Measurements from ENCODE around the gene SMIM22. TPM values are rescaled to one million over a fixed set of nuclear protein-coding genes. Genes with fewer than 3 reads are reported as not detected.
A peak's percentile ranks its signal among the peaks of the same experiment; 100 is the strongest.

The SMIM22 gene
- total RNA-seq, 1 donor from 2014 or later, result not detected

- peaks cover 6% of the 10 kb centered on the region for H3K4me1 Mint-ChIP-seq (ENCODE audit: low read depth)
- no peak overlapping the region for H3K27ac Mint-ChIP-seq
- H3K36me3 Mint-ChIP-seq (ENCODE audit: low read depth), result no peaks in the 10 kb centered on the region
- no peak overlapping the region for H3K4me3 Mint-ChIP-seq (ENCODE audit: low read depth)
- intact Hi-C loops (cut with micrococcal nuclease), result no loop called here
- H3K27me3 Mint-ChIP-seq (ENCODE audit: low read depth), result no peaks in the 10 kb centered on the region
- no peaks in the 10 kb centered on the region for H3K9me3 Mint-ChIP-seq
- DNase-seq (ENCODE audit: low spot score), result no peak
Measured at GRCh38 chr16:4790261-4790660, 4.9 kb upstream of the SMIM22 start.

DNA sequence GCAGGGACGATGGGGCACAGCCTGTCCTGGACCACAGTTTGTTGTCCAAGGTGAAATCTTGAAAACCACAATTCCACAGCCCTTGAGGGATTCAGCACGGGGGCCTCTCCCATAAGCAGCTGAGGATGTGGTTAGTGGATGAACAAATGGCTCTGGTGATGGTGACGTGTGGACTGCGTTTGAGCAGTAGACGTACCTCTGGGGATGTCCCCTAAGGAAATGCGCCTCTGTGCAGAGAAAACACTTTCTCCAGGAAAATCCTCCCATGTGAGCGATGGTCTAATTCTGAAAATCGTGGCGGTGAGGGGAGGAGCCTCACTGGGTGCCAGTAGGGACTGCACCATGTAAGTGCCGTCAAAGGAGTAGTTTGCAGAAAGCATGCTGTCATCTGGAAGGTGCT is 4.3 kb upstream of the SMIM22 start:
- Mint-ChIP-seq H3K9me3 (no peaks in the 10 kb centered on the region), H3K4me3 (ENCODE audit: low read depth) (no peak overlapping the region), H3K36me3 (ENCODE audit: low read depth) (no peaks in the 10 kb centered on the region), H3K4me1 (ENCODE audit: low read depth) (peaks cover 6% of the 10 kb centered on the region), H3K27me3 (ENCODE audit: low read depth) (no peaks in the 10 kb centered on the region), H3K27ac (no peak overlapping the region)
- no peak for DNase-seq (ENCODE audit: low spot score)
- intact Hi-C loops (cut with micrococcal nuclease), result no loop called here

DNA sequence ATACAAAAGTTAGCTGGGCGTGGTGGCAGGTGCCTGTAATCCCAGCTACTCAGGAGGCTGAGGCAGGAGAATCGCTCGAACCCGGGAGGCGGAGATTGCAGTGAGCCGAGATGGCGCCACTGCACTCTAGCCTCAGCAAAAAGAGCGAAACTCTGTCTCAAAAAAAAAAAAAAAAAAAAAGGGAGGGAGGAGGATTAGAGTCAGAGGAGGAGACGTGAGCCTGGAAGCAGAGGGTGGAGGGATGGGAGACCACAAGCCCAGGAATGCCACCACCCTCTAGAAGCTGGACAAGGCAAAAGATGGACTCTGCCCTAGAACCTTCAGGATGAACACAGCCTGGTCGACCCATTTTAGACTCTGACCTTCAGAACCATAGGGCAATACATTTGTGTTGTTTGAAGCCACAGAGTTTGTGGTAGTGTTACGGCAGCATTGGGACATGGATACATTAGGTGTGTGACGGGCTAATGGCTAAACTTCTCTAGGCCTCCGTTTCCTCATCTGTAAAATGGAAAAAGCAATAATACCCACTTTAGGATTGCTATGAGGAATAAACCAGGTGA is 2.1 kb upstream of the SMIM22 start:
- Mint-ChIP-seq H3K36me3 (ENCODE audit: low read depth) (no peaks in the 10 kb centered on the region), H3K4me3 (ENCODE audit: low read depth) (no peak overlapping the region), H3K4me1 (ENCODE audit: low read depth) (peaks cover 6% of the 10 kb centered on the region), H3K27me3 (ENCODE audit: low read depth) (no peaks in the 10 kb centered on the region), H3K9me3 (no peaks in the 10 kb centered on the region), H3K27ac (no peak overlapping the region)
- intact Hi-C loops (cut with micrococcal nuclease), result no loop called here
- DNase-seq (ENCODE audit: low spot score), result no peak

- Mint-ChIP-seq H3K4me1 (ENCODE audit: low read depth) (peaks cover 3% of the 10 kb centered on the region), H3K27ac (no peak overlapping the region), H3K36me3 (ENCODE audit: low read depth) (no peaks in the 10 kb centered on the region), H3K4me3 (ENCODE audit: low read depth) (no peak overlapping the region), H3K27me3 (ENCODE audit: low read depth) (no peaks in the 10 kb centered on the region), H3K9me3 (no peaks in the 10 kb centered on the region)
- DNase-seq (ENCODE audit: low spot score), result no peak
- intact Hi-C loops (cut with micrococcal nuclease), result no loop called here
Measured at GRCh38 chr16:4795828-4796572, 831 bp downstream of the SMIM22 start.

- no peaks in the 10 kb centered on the region for H3K4me1 Mint-ChIP-seq (ENCODE audit: low read depth)
- no peak for DNase-seq (ENCODE audit: low spot score)
- no peak overlapping the region for H3K27ac Mint-ChIP-seq
- no peaks in the 10 kb centered on the region for H3K9me3 Mint-ChIP-seq
- no peaks in the 10 kb centered on the region for H3K27me3 Mint-ChIP-seq (ENCODE audit: low read depth)
- H3K4me3 Mint-ChIP-seq (ENCODE audit: low read depth), result no peak overlapping the region
- intact Hi-C loops (cut with micrococcal nuclease), result no loop called here
- no peaks in the 10 kb centered on the region for H3K36me3 Mint-ChIP-seq (ENCODE audit: low read depth)
Measured at GRCh38 chr16:4796982-4797804, 2.0 kb downstream of the SMIM22 start.

DNA sequence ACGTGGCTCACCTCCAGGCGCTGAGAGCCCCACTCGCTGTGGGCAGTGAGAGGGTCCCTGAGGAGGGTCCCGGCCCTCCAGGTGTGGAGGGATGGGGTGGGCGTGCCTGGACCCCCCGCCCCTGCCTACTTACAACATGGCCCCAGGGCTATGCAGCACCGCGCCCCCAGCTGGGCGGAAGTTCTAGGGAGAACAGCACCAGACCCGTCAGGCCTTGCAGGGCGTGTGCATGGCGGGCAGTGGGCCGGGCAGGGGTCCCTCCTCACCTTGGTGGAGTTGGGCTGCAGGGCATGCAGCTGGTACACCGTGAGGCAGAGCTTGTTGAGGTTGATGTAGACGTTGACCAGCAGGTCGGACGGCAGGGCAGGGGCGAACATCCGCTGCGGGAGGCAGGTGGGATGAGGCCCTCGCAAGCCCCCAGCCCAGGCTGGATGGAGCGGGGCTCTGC is 2.7 kb downstream of the SMIM22 start:
- Mint-ChIP-seq H3K27ac (no peak overlapping the region), H3K9me3 (no peaks in the 10 kb centered on the region), H3K4me3 (ENCODE audit: low read depth) (no peak overlapping the region), H3K36me3 (ENCODE audit: low read depth) (no peaks in the 10 kb centered on the region), H3K4me1 (ENCODE audit: low read depth) (no peaks in the 10 kb centered on the region), H3K27me3 (ENCODE audit: low read depth) (no peaks in the 10 kb centered on the region)
- intact Hi-C loops (cut with micrococcal nuclease), result no loop called here
- no peak for DNase-seq (ENCODE audit: low spot score)

GRCh38 chr16:4798456-4798855 is 3.3 kb downstream of the SMIM22 start:
- H3K4me1 Mint-ChIP-seq (ENCODE audit: low read depth), result peaks cover 4% of the 10 kb centered on the region
- no peaks in the 10 kb centered on the region for H3K9me3 Mint-ChIP-seq
- no peak overlapping the region for H3K27ac Mint-ChIP-seq
- no peak overlapping the region for H3K4me3 Mint-ChIP-seq (ENCODE audit: low read depth)
- no peaks in the 10 kb centered on the region for H3K36me3 Mint-ChIP-seq (ENCODE audit: low read depth)
- no peaks in the 10 kb centered on the region for H3K27me3 Mint-ChIP-seq (ENCODE audit: low read depth)
- no peak for DNase-seq (ENCODE audit: low spot score)
- intact Hi-C loops (cut with micrococcal nuclease), result no loop called here

- intact Hi-C loops (cut with micrococcal nuclease), result no loop called here
- no peak overlapping the region for H3K4me3 Mint-ChIP-seq (ENCODE audit: low read depth)
- no peak overlapping the region for H3K27ac Mint-ChIP-seq
- no peaks in the 10 kb centered on the region for H3K9me3 Mint-ChIP-seq
- peaks cover 6% of the 10 kb centered on the region for H3K36me3 Mint-ChIP-seq (ENCODE audit: low read depth)
- H3K4me1 Mint-ChIP-seq (ENCODE audit: low read depth), result peaks cover 5% of the 10 kb centered on the region
- no peaks in the 10 kb centered on the region for H3K27me3 Mint-ChIP-seq (ENCODE audit: low read depth)
- no peak for DNase-seq (ENCODE audit: low spot score)
Measured at GRCh38 chr16:4799171-4799855, 4.1 kb downstream of the SMIM22 start.

GRCh38 chr16:4800290-4801041 is 5.3 kb downstream of the SMIM22 start:
- Mint-ChIP-seq H3K9me3 (no peaks in the 10 kb centered on the region), H3K27ac (no peak overlapping the region), H3K27me3 (ENCODE audit: low read depth) (no peaks in the 10 kb centered on the region), H3K4me1 (ENCODE audit: low read depth) (peaks cover 5% of the 10 kb centered on the region), H3K4me3 (ENCODE audit: low read depth) (peak overlapping the region; percentile 48), H3K36me3 (ENCODE audit: low read depth) (peaks cover 16% of the 10 kb centered on the region)
- no peak for DNase-seq (ENCODE audit: low spot score)
- intact Hi-C loops (cut with micrococcal nuclease), result no loop called here

GRCh38 chr16:4801051-4801961 is 6.1 kb downstream of the SMIM22 start:
- Mint-ChIP-seq H3K36me3 (ENCODE audit: low read depth) (peaks cover 16% of the 10 kb centered on the region), H3K4me1 (ENCODE audit: low read depth) (peaks cover 5% of the 10 kb centered on the region), H3K27me3 (ENCODE audit: low read depth) (no peaks in the 10 kb centered on the region), H3K9me3 (no peaks in the 10 kb centered on the region), H3K4me3 (ENCODE audit: low read depth) (peak overlapping the region; percentile 81), H3K27ac (no peak overlapping the region)
- intact Hi-C loops (cut with micrococcal nuclease), result no loop called here
- no peak for DNase-seq (ENCODE audit: low spot score)

DNA sequence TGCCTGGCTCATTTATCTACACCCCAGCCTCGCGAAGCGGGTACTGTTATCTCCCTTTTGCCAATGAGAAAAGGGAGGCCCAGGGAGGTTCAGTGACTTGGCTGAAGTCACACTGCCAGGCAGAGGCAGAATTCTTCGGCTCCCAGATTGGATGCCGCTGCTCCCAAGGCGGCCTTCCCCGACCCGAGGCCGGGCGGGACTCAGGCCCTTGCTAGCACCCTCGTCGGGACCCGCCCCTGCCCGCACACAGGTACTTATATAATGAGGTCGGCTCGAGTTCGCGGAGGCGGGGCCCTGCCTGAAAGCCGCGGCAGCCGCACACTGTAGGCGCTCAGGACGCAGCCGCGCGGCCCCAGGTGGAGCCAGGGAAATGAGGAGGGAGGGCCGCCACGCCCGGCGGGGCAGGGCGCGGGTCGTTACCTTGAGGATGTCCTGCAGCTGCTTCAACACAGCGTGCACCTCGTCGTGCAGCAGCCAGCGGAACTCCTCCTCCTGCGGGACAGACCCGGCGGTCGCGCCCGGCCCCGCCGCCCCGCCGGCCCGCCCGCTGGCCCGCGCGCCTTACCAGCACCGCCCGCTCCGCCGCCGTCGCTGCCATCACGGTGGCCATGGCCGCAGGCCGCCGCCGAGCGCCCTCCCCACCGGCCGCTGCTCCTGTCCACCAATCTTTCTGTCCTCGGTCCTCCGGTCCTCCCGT is 6.9 kb downstream of the SMIM22 start, which contains the start of gene ROGDI:
Gene ROGDI (minus strand): TSS at position 672 of the 697 bp plus-strand sequence. CDS start 62 bp downstream, at position 610.
- H3K4me3 Mint-ChIP-seq (ENCODE audit: low read depth), result peak within 1 kb of the TSS; percentile 81

More for the DNA sequence above, 6.9 kb downstream of the SMIM22 start, which contains the start of gene ROGDI:
- no peaks in the 10 kb centered on the region for H3K27me3 Mint-ChIP-seq (ENCODE audit: low read depth)
- peak within 1 kb of the TSS; percentile 38 for H3K27ac Mint-ChIP-seq
- peaks cover 16% of the 10 kb centered on the region for H3K36me3 Mint-ChIP-seq (ENCODE audit: low read depth)
- DNase-seq (ENCODE audit: low spot score), result peak; percentile 82
- peaks cover 5% of the 10 kb centered on the region for H3K4me1 Mint-ChIP-seq (ENCODE audit: low read depth)
- intact Hi-C loops (cut with micrococcal nuclease), result loop anchor here (1.0 to 2.0 kb wide), 3 partner anchors 35 to 67 kb away; partner anchors contain the start of genes ANKS3, DNAAF8, GLYR1 and UBN1
- no peaks in the 10 kb centered on the region for H3K9me3 Mint-ChIP-seq

All from activated T-helper 2 cell treated with anti-CD3 and anti-CD28 coated beads, Interferon-gamma antibody, Interleukin-2, Interleukin-4, amounts not matched to agents 10 μg/mL and 5 μg/mL and 100 μg/mL, durations not matched to agents 14 hours and 24 hours and 36 hours (primary cell).